ENCODE measurements around the gene ANK3. TPM values are rescaled to one million over a fixed set of nuclear protein-coding genes. Genes with fewer than 3 reads are reported as not detected.

ANK3 gene
- total RNA-seq, 1 experiment from 2014 or later, result 15.3 TPM

DNA sequence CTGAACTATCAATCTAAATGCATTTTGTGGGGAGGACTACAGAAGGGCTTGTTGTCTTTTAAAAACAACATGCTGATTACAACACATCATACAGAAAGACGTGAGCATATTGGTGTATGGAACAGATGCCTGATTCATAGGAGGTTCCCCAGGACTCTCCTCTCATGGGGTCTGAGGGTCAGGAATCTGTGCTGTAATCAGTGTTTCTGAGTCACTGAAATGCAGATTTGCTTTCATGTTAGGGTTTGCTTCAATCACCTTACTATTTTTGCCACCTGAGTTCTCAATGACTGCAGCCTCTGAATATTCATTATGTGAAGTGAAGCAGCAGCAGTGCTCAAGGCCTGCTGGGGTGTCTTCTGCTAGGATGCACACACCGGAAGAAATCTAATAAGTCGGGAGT lies 550 bp upstream of the ANK3 start:
- no peaks in the 10 kb centered on the region for H3K9me3 ChIP-seq (ENCODE audit: control insufficient read depth in 1 of 2, insufficient read depth in 1 of 2, low read depth in 1 of 2, low read length in 2 of 2)
- ChIA-PET RAD21 (ENCODE audit: low non-redundant PET in 1 of 2, low total read pairs in 2 of 2, uncharacterized antibody in 2 of 2, unreplicated experiment in 2 of 2) (no interaction called here), CTCF (no interaction called here), POLR2A (no interaction called here)
- intact Hi-C loops (cut with micrococcal nuclease), result no loop called here
- BruUV-seq (replicated peaks), result no TSS peak
- H4K20me1 ChIP-seq (ENCODE audit: insufficient read depth), result no peaks in the 10 kb centered on the region
- H3K27me3 ChIP-seq (ENCODE audit: insufficient read depth, low read length), result no peaks in the 10 kb centered on the region
- no peak overlapping the region for H3K27ac ChIP-seq (ENCODE audit: low read depth, low read length)
- no peak for ATAC-seq
- H3K4me2 ChIP-seq (ENCODE audit: low read length), result no peak overlapping the region
- H3K36me3 ChIP-seq (ENCODE audit: control insufficient read depth in 1 of 2, insufficient read depth in 2 of 2, low read length in 2 of 2), result no peaks in the 10 kb centered on the region
- no peaks in the 10 kb centered on the region for H3K79me2 ChIP-seq (ENCODE audit: insufficient read depth, low read length)
- no peak for DNase-seq (ENCODE audit: low read depth, low spot score)
- no peak overlapping the region for H3K9ac ChIP-seq (ENCODE audit: low read length)
- no peak overlapping the region for H3K4me3 ChIP-seq (replicated peaks in 1 of 2; ENCODE audit: low read depth in 1 of 2, low read length in 2 of 2)
- TF ChIP-seq TCF7L2 (IDR thresholded peaks at IDR 0.05; ENCODE audit: borderline replicate concordance, extremely low read depth, insufficient read depth, insufficient read length), result no peak
- no peak for TF ChIP-seq FOSL1 (IDR thresholded peaks at IDR 0.05; ENCODE audit: low read depth)
- TF ChIP-seq, protein P1, sequence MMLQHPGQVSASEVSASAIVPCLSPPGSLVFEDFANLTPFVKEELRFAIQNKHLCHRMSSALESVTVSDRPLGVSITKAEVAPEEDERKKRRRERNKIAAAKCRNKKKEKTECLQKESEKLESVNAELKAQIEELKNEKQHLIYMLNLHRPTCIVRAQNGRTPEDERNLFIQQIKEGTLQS (IDR thresholded peaks at IDR 0.05), result no peak
- TF ChIP-seq SIN3A (IDR thresholded peaks at IDR 0.05; ENCODE audit: low read depth), result no peak
- TF ChIP-seq CEBPB (IDR thresholded peaks at IDR 0.05; ENCODE audit: low read depth), result no peak
- no peak for TF ChIP-seq EZH2 (IDR thresholded peaks at IDR 0.05)
- TF ChIP-seq YY1 (IDR thresholded peaks at IDR 0.05; ENCODE audit: extremely low read depth, insufficient replicate concordance, low read depth, low read length), result no peak
- no peak for TF ChIP-seq POLR2A (IDR thresholded peaks at IDR 0.05; ENCODE audit: borderline replicate concordance, extremely low read depth, insufficient read depth, insufficient read length)
- no peak for TF ChIP-seq ELF1 (IDR thresholded peaks at IDR 0.05; ENCODE audit: borderline replicate concordance, low read depth)
- no peak for TF ChIP-seq ZNF274 (IDR thresholded peaks at IDR 0.05; ENCODE audit: low read depth, low read length)
- TF ChIP-seq CBX3 (IDR thresholded peaks at IDR 0.05; ENCODE audit: low read depth), result no peak
- TF ChIP-seq, protein P2, sequence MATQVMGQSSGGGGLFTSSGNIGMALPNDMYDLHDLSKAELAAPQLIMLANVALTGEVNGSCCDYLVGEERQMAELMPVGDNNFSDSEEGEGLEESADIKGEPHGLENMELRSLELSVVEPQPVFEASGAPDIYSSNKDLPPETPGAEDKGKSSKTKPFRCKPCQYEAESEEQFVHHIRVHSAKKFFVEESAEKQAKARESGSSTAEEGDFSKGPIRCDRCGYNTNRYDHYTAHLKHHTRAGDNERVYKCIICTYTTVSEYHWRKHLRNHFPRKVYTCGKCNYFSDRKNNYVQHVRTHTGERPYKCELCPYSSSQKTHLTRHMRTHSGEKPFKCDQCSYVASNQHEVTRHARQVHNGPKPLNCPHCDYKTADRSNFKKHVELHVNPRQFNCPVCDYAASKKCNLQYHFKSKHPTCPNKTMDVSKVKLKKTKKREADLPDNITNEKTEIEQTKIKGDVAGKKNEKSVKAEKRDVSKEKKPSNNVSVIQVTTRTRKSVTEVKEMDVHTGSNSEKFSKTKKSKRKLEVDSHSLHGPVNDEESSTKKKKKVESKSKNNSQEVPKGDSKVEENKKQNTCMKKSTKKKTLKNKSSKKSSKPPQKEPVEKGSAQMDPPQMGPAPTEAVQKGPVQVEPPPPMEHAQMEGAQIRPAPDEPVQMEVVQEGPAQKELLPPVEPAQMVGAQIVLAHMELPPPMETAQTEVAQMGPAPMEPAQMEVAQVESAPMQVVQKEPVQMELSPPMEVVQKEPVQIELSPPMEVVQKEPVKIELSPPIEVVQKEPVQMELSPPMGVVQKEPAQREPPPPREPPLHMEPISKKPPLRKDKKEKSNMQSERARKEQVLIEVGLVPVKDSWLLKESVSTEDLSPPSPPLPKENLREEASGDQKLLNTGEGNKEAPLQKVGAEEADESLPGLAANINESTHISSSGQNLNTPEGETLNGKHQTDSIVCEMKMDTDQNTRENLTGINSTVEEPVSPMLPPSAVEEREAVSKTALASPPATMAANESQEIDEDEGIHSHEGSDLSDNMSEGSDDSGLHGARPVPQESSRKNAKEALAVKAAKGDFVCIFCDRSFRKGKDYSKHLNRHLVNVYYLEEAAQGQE (IDR thresholded peaks at IDR 0.05; ENCODE audit: low read depth), result no peak
- no peak for TF ChIP-seq JUND (IDR thresholded peaks at IDR 0.05)
- no peak for TF ChIP-seq RAD21 (IDR thresholded peaks at IDR 0.05; ENCODE audit: low read depth)
- TF ChIP-seq, protein P3, sequence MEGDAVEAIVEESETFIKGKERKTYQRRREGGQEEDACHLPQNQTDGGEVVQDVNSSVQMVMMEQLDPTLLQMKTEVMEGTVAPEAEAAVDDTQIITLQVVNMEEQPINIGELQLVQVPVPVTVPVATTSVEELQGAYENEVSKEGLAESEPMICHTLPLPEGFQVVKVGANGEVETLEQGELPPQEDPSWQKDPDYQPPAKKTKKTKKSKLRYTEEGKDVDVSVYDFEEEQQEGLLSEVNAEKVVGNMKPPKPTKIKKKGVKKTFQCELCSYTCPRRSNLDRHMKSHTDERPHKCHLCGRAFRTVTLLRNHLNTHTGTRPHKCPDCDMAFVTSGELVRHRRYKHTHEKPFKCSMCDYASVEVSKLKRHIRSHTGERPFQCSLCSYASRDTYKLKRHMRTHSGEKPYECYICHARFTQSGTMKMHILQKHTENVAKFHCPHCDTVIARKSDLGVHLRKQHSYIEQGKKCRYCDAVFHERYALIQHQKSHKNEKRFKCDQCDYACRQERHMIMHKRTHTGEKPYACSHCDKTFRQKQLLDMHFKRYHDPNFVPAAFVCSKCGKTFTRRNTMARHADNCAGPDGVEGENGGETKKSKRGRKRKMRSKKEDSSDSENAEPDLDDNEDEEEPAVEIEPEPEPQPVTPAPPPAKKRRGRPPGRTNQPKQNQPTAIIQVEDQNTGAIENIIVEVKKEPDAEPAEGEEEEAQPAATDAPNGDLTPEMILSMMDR (IDR thresholded peaks at IDR 0.05 in 2 of 3, conservative IDR thresholded peaks at IDR 0.05 in 1 of 3; ENCODE audit: borderline replicate concordance in 1 of 3, insufficient read depth in 1 of 3, low read depth in 2 of 3, low read length in 2 of 3), result no peak
- no peak for TF ChIP-seq SRF (IDR thresholded peaks at IDR 0.05; ENCODE audit: low read depth)
- TF ChIP-seq SP1 (IDR thresholded peaks at IDR 0.05; ENCODE audit: low read depth), result no peak
- no peak for TF ChIP-seq ZFX (IDR thresholded peaks at IDR 0.05)
- no peaks in the 10 kb centered on the region for H3K9me2 ChIP-seq (ENCODE audit: insufficient read depth)
- peaks cover 0 to 2% of the 10 kb centered on the region in 2 experiments; a peak in 3 of 4 replicates for H3K4me1 ChIP-seq (ENCODE audit: control insufficient read depth in 1 of 2, insufficient read depth in 2 of 2, low read length in 2 of 2)
- H2AFZ ChIP-seq (ENCODE audit: low read depth, low read length, poor library complexity, severe bottlenecking), result no peak overlapping the region
